GM19438 (cell line): ENCODE data around the gene GRPEL2.
"Not testable (repeated sequence)": the region's sequence is repeated elsewhere in the genome, so short reads cannot be mapped to it uniquely, and the experiment has no call there.

Source experiments
- ATAC-seq: cut with Tn5 transposase; IDR thresholded peaks from one replicate; pipeline ENCODE4 v1.9.1; 2021; ENCODE audit warnings: low read depth; ENCODE audit not compliant: unreplicated experiment

Gene GRPEL2

GRCh38 chr5:149391076-149391475, 45.8 kb downstream of the GRPEL2 start:
- not testable (repeated sequence) for ATAC-seq

GRCh38 chr5:149391524-149391923, 46.2 kb downstream of the GRPEL2 start:
- no peak for ATAC-seq

GRCh38 chr5:149392718-149393117, 47.4 kb downstream of the GRPEL2 start:
- ATAC-seq, result no peak

GRCh38 chr5:149394996-149395395, 49.7 kb downstream of the GRPEL2 start:
- ATAC-seq, result not testable (repeated sequence)

GRCh38 chr5:149397530-149397929, 52.2 kb downstream of the GRPEL2 start:
- no peak for ATAC-seq

- not testable (repeated sequence) for ATAC-seq
Observed at GRCh38 chr5:149398747-149399266, 53.5 kb downstream of the GRPEL2 start.

GRCh38 chr5:149399775-149400174, 54.5 kb downstream of the GRPEL2 start:
- ATAC-seq, result no peak

- no peak for ATAC-seq
Observed at GRCh38 chr5:149400304-149400703, 55.0 kb downstream of the GRPEL2 start.

- ATAC-seq, result no peak
Observed at GRCh38 chr5:149401051-149401450, 55.8 kb downstream of the GRPEL2 start.

GRCh38 chr5:149402291-149402690, 57.0 kb downstream of the GRPEL2 start:
- ATAC-seq, result no peak
